ENCODE results near the gene DLGAP1. TPM values are rescaled to one million over a fixed set of nuclear protein-coding genes. Genes with fewer than 3 reads are reported as not detected.

The DLGAP1 gene
- total RNA-seq, 1 experiment from 2014 or later, result not detected

GRCh38 chr18:3867236-3867635 is 587.9 kb downstream of the DLGAP1 start:
- DNase-seq (ENCODE audit: low read depth), result no peak

- no peak for DNase-seq (ENCODE audit: low read depth)
These were observed 590.3 kb downstream of the DLGAP1 start for GRCh38 chr18:3864669-3865298.

- no peak for DNase-seq (ENCODE audit: low read depth)
These were observed 591.5 kb downstream of the DLGAP1 start for GRCh38 chr18:3863593-3863992.

GRCh38 chr18:3863006-3863405 is 592.1 kb downstream of the DLGAP1 start:
- DNase-seq (ENCODE audit: low read depth), result no peak

GRCh38 chr18:3861495-3861894 is 593.6 kb downstream of the DLGAP1 start:
- DNase-seq (ENCODE audit: low read depth), result no peak

GRCh38 chr18:3857544-3857943 is 597.6 kb downstream of the DLGAP1 start:
- no peak for DNase-seq (ENCODE audit: low read depth)

- no peak for DNase-seq (ENCODE audit: low read depth)
These were observed 599.1 kb downstream of the DLGAP1 start for GRCh38 chr18:3855966-3856365.

- DNase-seq (ENCODE audit: low read depth), result no peak
These were observed 602.8 kb downstream of the DLGAP1 start for GRCh38 chr18:3852321-3852720.

GRCh38 chr18:3851159-3851558 is 603.9 kb downstream of the DLGAP1 start:
- no peak for DNase-seq (ENCODE audit: low read depth)

- DNase-seq (ENCODE audit: low read depth), result no peak
These were observed 606.8 kb downstream of the DLGAP1 start for GRCh38 chr18:3848316-3848715.

GRCh38 chr18:3845161-3845560 is 609.9 kb downstream of the DLGAP1 start:
- DNase-seq (ENCODE audit: low read depth), result no peak

GRCh38 chr18:3842844-3843243 is 612.3 kb downstream of the DLGAP1 start:
- DNase-seq (ENCODE audit: low read depth), result no peak

- DNase-seq (ENCODE audit: low read depth), result no peak
These were observed 614.3 kb downstream of the DLGAP1 start for GRCh38 chr18:3840766-3841165.

GRCh38 chr18:3839581-3839981 is 615.5 kb downstream of the DLGAP1 start:
- no peak for DNase-seq (ENCODE audit: low read depth)

- no peak for DNase-seq (ENCODE audit: low read depth)
These were observed 618.4 kb downstream of the DLGAP1 start for GRCh38 chr18:3836483-3837335.

- DNase-seq (ENCODE audit: low read depth), result no peak
These were observed 623.0 kb downstream of the DLGAP1 start for GRCh38 chr18:3832025-3832638.

GRCh38 chr18:3830604-3831003 is 624.5 kb downstream of the DLGAP1 start:
- DNase-seq (ENCODE audit: low read depth), result no peak

- DNase-seq (ENCODE audit: low read depth), result peak; percentile 4
These were observed 627.8 kb downstream of the DLGAP1 start for GRCh38 chr18:3827236-3827845.

GRCh38 chr18:3826021-3826420 is 629.1 kb downstream of the DLGAP1 start:
- no peak for DNase-seq (ENCODE audit: low read depth)

- DNase-seq (ENCODE audit: low read depth), result peak; percentile 6
These were observed 631.0 kb downstream of the DLGAP1 start for GRCh38 chr18:3824101-3824500.

- DNase-seq (ENCODE audit: low read depth), result no peak
These were observed 632.0 kb downstream of the DLGAP1 start for GRCh38 chr18:3823073-3823472.

GRCh38 chr18:3821524-3821923 is 633.6 kb downstream of the DLGAP1 start:
- no peak for DNase-seq (ENCODE audit: low read depth)
